ENCODE data around the gene ZNF763.
"Not testable (repeated sequence)": the region's sequence is repeated elsewhere in the genome, so short reads cannot be mapped to it uniquely, and the experiment has no call there.

Gene ZNF763

DNA sequence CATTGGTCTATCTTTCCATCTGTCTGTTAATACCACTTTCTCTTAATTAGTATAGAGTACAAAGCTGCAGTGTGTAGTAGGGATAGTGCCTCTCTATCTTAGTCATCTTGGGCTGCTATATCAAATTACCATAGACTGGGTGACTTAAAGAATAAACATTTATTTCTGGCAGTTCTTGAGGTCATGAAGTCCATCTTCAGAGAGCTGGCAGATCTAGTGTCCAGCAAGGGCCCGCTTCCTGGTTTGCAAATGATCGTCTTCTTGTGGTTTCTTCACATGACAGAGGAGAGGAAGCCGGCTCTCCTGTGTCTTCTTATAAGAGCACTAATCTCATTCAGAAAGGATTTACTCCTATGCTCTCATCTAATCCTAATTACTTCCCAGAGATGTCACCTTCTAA is 33.8 kb upstream of the ZNF763 start:
- Mint-ChIP-seq H3K27me3 (ENCODE audit: low read depth) (no peaks in the 10 kb centered on the region), H3K4me1 (peaks cover 1% of the 10 kb centered on the region), H3K27ac (no peak overlapping the region), H3K4me3 (no peak overlapping the region), H3K9me3 (peaks cover 62% of the 10 kb centered on the region), H3K36me3 (ENCODE audit: low read depth) (peaks cover 91% of the 10 kb centered on the region)
- TF ChIP-seq, protein P1, sequence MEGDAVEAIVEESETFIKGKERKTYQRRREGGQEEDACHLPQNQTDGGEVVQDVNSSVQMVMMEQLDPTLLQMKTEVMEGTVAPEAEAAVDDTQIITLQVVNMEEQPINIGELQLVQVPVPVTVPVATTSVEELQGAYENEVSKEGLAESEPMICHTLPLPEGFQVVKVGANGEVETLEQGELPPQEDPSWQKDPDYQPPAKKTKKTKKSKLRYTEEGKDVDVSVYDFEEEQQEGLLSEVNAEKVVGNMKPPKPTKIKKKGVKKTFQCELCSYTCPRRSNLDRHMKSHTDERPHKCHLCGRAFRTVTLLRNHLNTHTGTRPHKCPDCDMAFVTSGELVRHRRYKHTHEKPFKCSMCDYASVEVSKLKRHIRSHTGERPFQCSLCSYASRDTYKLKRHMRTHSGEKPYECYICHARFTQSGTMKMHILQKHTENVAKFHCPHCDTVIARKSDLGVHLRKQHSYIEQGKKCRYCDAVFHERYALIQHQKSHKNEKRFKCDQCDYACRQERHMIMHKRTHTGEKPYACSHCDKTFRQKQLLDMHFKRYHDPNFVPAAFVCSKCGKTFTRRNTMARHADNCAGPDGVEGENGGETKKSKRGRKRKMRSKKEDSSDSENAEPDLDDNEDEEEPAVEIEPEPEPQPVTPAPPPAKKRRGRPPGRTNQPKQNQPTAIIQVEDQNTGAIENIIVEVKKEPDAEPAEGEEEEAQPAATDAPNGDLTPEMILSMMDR (IDR thresholded peaks at IDR 0.05; ENCODE audit: unreplicated experiment in 3 of 3) = no peak

DNA sequence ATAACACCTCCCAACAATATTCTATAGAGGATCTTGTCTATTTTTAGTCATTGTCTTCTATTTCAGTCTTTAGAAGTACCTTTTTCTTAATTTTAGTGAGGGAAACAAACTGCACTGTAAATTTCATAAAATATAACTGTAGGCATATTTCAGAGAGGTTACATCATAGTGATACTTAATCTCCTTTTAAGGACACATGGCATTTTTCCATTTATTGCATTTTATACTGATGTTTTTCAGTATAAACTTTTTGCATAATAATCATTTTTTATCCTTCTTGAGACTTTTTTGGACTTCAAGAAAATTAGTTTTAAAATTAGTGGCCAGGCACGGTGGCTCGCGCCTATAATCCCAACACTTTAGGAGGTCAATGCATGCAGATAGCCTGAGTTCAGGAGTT is 33.3 kb upstream of the ZNF763 start:
- no peaks in the 10 kb centered on the region for H3K27me3 Mint-ChIP-seq (ENCODE audit: low read depth)
- TF ChIP-seq, protein P1 (IDR thresholded peaks at IDR 0.05; ENCODE audit: unreplicated experiment in 3 of 3) = no peak
- H3K4me1 Mint-ChIP-seq = no peaks in the 10 kb centered on the region
- peaks cover 91% of the 10 kb centered on the region for H3K36me3 Mint-ChIP-seq (ENCODE audit: low read depth)
- H3K4me3 Mint-ChIP-seq = no peak overlapping the region
- no peak overlapping the region for H3K27ac Mint-ChIP-seq
- H3K9me3 Mint-ChIP-seq = peaks cover 63% of the 10 kb centered on the region

GRCh38 chr19:11935829-11936228 is 29.0 kb upstream of the ZNF763 start:
- not testable (repeated sequence) for H3K4me1 Mint-ChIP-seq; H3K27me3 Mint-ChIP-seq (ENCODE audit: low read depth); H3K27ac Mint-ChIP-seq; H3K4me3 Mint-ChIP-seq
- Mint-ChIP-seq H3K9me3 (peaks cover 63% of the 10 kb centered on the region), H3K36me3 (ENCODE audit: low read depth) (peaks cover 88% of the 10 kb centered on the region)

DNA sequence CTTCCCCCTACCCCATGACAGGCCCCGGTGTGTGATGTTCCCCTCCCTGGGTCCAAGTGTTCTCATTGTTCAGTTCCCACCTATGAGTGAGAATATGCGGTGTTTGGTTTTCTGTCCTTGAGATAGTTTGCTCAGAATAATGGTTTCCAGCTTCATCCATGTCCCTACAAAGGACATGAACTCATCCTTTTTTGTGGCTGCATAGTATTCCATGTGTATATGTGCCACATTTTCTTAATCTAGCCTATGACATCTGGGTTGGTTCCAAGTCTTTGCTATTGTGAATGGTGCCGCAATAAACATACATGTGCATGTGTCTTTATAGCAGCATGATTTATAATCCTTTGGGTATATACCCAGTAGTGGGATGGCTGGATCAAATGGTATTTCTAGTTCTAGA is 26.5 kb upstream of the ZNF763 start:
- not testable (repeated sequence) for H3K4me3 Mint-ChIP-seq; H3K4me1 Mint-ChIP-seq; H3K27me3 Mint-ChIP-seq (ENCODE audit: low read depth); H3K27ac Mint-ChIP-seq
- peaks cover 70% of the 10 kb centered on the region for H3K9me3 Mint-ChIP-seq
- H3K36me3 Mint-ChIP-seq (ENCODE audit: low read depth) = peaks cover 87% of the 10 kb centered on the region

DNA sequence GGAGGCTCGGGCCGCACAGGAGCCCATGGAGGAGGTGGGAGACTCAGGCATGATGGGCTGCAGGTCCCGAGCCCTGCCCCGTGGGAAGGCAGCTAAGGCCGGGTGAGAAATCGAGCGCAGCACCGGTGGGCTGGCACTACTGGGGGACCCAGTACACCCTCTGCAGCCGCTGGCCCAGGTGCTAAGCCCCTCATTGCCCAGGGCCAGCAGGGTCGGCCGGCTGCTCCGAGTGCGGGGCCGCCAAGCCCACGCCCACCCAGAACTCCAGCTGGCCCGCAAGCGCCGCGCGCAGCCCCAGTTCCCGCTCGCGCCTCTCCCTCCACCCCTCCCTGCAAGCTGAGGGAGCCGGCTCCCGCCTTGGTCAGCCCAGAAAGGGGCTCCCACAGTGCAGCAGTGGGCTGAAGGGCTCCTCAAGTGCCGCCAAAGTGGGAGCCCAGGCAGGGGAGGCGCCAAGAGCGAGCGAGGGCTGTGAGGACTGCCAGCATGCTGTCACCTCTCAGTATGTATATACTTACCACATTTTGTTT is 23.4 kb upstream of the ZNF763 start:
- peaks cover 90% of the 10 kb centered on the region for H3K36me3 Mint-ChIP-seq (ENCODE audit: low read depth)
- H3K27ac Mint-ChIP-seq; H3K4me1 Mint-ChIP-seq; H3K4me3 Mint-ChIP-seq; H3K27me3 Mint-ChIP-seq (ENCODE audit: low read depth): not testable (repeated sequence)
- peaks cover 83% of the 10 kb centered on the region for H3K9me3 Mint-ChIP-seq

GRCh38 chr19:11942008-11942842 is 22.6 kb upstream of the ZNF763 start:
- Mint-ChIP-seq H3K36me3 (ENCODE audit: low read depth) (peaks cover 90% of the 10 kb centered on the region), H3K4me1 (no peaks in the 10 kb centered on the region), H3K27me3 (ENCODE audit: low read depth) (no peaks in the 10 kb centered on the region), H3K4me3 (no peak overlapping the region), H3K27ac (no peak overlapping the region), H3K9me3 (peaks cover 84% of the 10 kb centered on the region)
- TF ChIP-seq, protein P1 (IDR thresholded peaks at IDR 0.05; ENCODE audit: unreplicated experiment in 3 of 3) = no peak

- H3K36me3 Mint-ChIP-seq (ENCODE audit: low read depth) = peaks cover 92% of the 10 kb centered on the region
- H3K27me3 Mint-ChIP-seq (ENCODE audit: low read depth) = no peaks in the 10 kb centered on the region
- TF ChIP-seq, protein P1 (IDR thresholded peaks at IDR 0.05; ENCODE audit: unreplicated experiment in 3 of 3) = no peak
- no peak overlapping the region for H3K4me3 Mint-ChIP-seq
- H3K27ac Mint-ChIP-seq = no peak overlapping the region
- peaks cover 86% of the 10 kb centered on the region for H3K9me3 Mint-ChIP-seq
- no peaks in the 10 kb centered on the region for H3K4me1 Mint-ChIP-seq
These were observed 22.1 kb upstream of the ZNF763 start for GRCh38 chr19:11942843-11943108.
